GM19395 (cell line): ENCODE results near the gene GORAB.

ENCODE experiments used
- ATAC-seq: cut with Tn5 transposase; IDR thresholded peaks from one replicate; pipeline ENCODE4 v1.9.1; 2021; ENCODE audit warnings: mild to moderate bottlenecking, moderate library complexity; ENCODE audit not compliant: unreplicated experiment

GORAB gene

GRCh38 chr1:170590921-170591705, 59.1 kb downstream of the GORAB start:
- no peak for ATAC-seq

- no peak for ATAC-seq
Observed at GRCh38 chr1:170592591-170593111, 60.7 kb downstream of the GORAB start.

- ATAC-seq, result no peak
Observed at GRCh38 chr1:170593173-170594011, 61.4 kb downstream of the GORAB start.

- no peak for ATAC-seq
Observed at GRCh38 chr1:170594066-170594626, 62.2 kb downstream of the GORAB start.

- no peak for ATAC-seq
Observed at GRCh38 chr1:170596701-170597100, 64.7 kb downstream of the GORAB start.

- no peak for ATAC-seq
Observed at GRCh38 chr1:170598618-170599017, 66.7 kb downstream of the GORAB start.

- ATAC-seq, result no peak
Observed at GRCh38 chr1:170599033-170599432, 67.1 kb downstream of the GORAB start.

GRCh38 chr1:170601866-170602265, 69.9 kb downstream of the GORAB start:
- ATAC-seq, result no peak
